DND-41 (cell line): Measurements from ENCODE around the gene FFAR2.

ENCODE experiments used
- ATAC-seq: fragments of 200-7000 bp; cut with Tn5 transposase; 3 replicates; pipeline ENCODE4 v1.9.1; 2021; ENCODE audit warnings: low read depth; ENCODE audit not compliant: insufficient read depth
- DNase-seq: peaks from one replicate; pipeline ENCODE4 v3.0.0-alpha.2; 2020
- H2AFZ ChIP-seq: 2 replicates; pipeline ENCODE4 v1.6.0; 2012; ENCODE audit warnings: low read depth, low read length
- H3K27ac ChIP-seq: 2 replicates; pipeline ENCODE4 v1.5.1; 2012; ENCODE audit warnings: low read length, inconsistent platforms
- H3K27me3 ChIP-seq: fragments of 200-600 bp; sonication (generic); 2 replicates; pipeline ENCODE4 v1.6.0; 2012; ENCODE audit warnings: low read length, mild to moderate bottlenecking, inconsistent platforms; ENCODE audit not compliant: insufficient read depth, poor library complexity
- H3K36me3 ChIP-seq: 2 replicates; pipeline ENCODE4 v1.5.1; 2012; ENCODE audit warnings: low read length, inconsistent platforms; ENCODE audit not compliant: insufficient read depth
- H3K4me1 ChIP-seq: 2 replicates; pipeline ENCODE4 v1.5.1; 2012; ENCODE audit warnings: mild to moderate bottlenecking, low read length; ENCODE audit not compliant: insufficient read depth
- H3K4me2 ChIP-seq: 2 replicates; pipeline ENCODE4 v1.6.0; 2012; ENCODE audit warnings: mild to moderate bottlenecking, moderate library complexity, low read length, inconsistent platforms; ENCODE audit not compliant: insufficient read depth
- H3K4me3 ChIP-seq, 2 experiments: fragments of 200-600 bp in 1 of 2; shearing (Covaris generic) in 1 of 2; 2 replicates each; pipeline ENCODE4 v1.5.1; 2012 to 2016; ENCODE audit warnings: inconsistent platforms in 2 of 2, low read length in 2 of 2, mild to moderate bottlenecking in 2 of 2, low read depth in 1 of 2, moderate library complexity in 1 of 2
- H3K79me2 ChIP-seq: 2 replicates; pipeline ENCODE4 v1.6.0; 2012; ENCODE audit warnings: low read length, inconsistent platforms; ENCODE audit not compliant: insufficient read depth
- H3K9ac ChIP-seq: 2 replicates; pipeline ENCODE4 v1.6.0; 2012; ENCODE audit warnings: low read depth, mild to moderate bottlenecking, inconsistent platforms, low read length, moderate library complexity
- H3K9me3 ChIP-seq: 2 replicates; pipeline ENCODE4 v1.5.1; 2012; ENCODE audit warnings: low read length, moderate library complexity, mild to moderate bottlenecking, inconsistent platforms; ENCODE audit not compliant: insufficient read depth, severe bottlenecking
- H4K20me1 ChIP-seq: 2 replicates; pipeline ENCODE4 v1.6.0; 2012; ENCODE audit warnings: low read length; ENCODE audit not compliant: insufficient read depth
- EZH2 ChIP-seq: IDR thresholded peaks from 3 replicates; pipeline ENCODE4 v1.6.1; 2012; ENCODE audit warnings: borderline replicate concordance, low read depth, mild to moderate bottlenecking, moderate library complexity, low read length, inconsistent platforms; ENCODE audit not compliant: severe bottlenecking
- TF ChIP-seq, protein P1 (sequence below): IDR thresholded peaks from 2 replicates; pipeline ENCODE4 v1.5.1; 2012; ENCODE audit warnings: borderline replicate concordance, low read length, moderate library complexity, mild to moderate bottlenecking; ENCODE audit not compliant: poor library complexity, severe bottlenecking; ENCODE audit errors: extremely low read depth

Gene FFAR2

DNA sequence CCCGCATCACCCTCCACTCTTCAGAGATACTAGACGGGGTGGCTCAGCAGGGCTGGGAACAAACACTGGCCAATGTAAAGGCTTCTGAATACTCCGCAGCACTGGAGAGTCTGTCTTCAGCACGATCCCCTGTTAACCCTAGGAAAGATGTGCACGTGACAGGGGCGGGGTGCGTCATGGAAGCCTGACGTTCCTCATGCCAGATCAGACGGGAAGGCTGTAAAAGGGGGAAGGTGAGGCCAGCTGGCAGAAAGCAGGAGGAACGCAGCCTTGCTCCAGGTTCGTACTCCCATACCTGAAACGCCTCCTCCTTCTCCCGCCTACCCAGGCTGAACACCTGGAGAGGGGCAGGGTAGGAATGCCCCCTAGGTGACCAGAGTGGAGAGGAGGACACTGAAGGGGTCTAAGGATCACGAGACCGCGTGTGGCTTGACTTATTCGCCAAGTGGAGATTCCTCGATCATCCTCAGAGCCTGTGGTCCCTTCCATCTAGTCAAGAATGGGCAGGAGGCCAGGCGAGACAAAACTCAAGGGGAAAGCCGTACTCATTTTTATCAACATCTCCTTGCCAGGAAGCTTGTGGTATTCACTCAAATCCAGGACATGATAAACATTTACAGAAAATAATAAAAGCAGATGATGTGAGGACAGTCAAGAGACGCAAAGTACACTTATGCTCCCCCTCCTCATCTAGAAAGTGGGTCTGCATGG is 18.2 kb upstream of the FFAR2 start:
- H3K4me3 ChIP-seq = no peak overlapping the region
- TF ChIP-seq, protein P1, sequence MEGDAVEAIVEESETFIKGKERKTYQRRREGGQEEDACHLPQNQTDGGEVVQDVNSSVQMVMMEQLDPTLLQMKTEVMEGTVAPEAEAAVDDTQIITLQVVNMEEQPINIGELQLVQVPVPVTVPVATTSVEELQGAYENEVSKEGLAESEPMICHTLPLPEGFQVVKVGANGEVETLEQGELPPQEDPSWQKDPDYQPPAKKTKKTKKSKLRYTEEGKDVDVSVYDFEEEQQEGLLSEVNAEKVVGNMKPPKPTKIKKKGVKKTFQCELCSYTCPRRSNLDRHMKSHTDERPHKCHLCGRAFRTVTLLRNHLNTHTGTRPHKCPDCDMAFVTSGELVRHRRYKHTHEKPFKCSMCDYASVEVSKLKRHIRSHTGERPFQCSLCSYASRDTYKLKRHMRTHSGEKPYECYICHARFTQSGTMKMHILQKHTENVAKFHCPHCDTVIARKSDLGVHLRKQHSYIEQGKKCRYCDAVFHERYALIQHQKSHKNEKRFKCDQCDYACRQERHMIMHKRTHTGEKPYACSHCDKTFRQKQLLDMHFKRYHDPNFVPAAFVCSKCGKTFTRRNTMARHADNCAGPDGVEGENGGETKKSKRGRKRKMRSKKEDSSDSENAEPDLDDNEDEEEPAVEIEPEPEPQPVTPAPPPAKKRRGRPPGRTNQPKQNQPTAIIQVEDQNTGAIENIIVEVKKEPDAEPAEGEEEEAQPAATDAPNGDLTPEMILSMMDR = no peak
- TF ChIP-seq EZH2 = no peak
- H3K27ac ChIP-seq = no peak overlapping the region
- H3K9me3 ChIP-seq = peaks cover 8% of the 10 kb centered on the region
- DNase-seq (no peak), ATAC-seq (no peak)
- no peak overlapping the region for H3K9ac ChIP-seq
- H3K4me2 ChIP-seq = no peak overlapping the region
- no peaks in the 10 kb centered on the region for H3K79me2 ChIP-seq
- no peaks in the 10 kb centered on the region for H3K27me3 ChIP-seq
- H4K20me1 ChIP-seq = no peaks in the 10 kb centered on the region
- no peak overlapping the region for H2AFZ ChIP-seq
- H3K36me3 ChIP-seq = no peaks in the 10 kb centered on the region
- H3K4me1 ChIP-seq = no peaks in the 10 kb centered on the region

DNA sequence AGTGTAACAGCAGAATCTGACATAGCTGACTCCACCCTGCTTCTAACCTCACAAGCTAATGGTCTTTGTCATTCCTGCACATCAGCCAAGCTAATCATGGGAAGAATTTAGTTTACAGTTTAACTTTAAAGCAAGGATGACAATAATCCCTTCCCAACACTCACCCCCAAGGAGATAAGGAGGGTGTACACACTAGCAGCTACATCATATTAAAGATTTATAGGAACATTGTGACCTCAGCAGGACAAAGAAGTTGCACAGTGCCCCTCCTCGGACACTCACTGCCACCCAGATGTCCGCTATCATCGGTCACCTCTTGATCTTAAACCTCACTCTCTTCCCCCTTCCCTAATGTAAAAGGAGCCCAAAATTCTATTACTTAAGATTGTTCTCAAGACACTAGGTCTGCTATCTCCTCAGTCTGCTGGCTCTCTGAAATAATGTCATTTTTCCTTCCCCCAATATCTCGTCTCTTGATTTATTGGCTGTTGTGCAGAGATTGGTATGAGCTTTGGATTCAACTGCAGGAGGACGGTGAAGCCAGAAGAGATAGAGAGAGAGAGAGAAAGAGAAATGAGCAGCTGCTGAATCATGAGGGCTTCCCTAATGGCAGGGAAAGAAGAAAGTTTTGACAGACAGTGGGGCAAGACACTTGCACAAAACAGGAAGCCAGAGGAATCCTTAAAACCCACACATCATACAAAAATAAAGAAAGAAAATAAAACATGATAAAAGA is 17.5 kb upstream of the FFAR2 start:
- no peaks in the 10 kb centered on the region for H3K36me3 ChIP-seq
- H2AFZ ChIP-seq = no peak overlapping the region
- H3K27ac ChIP-seq = no peak overlapping the region
- DNase-seq = no peak
- no peaks in the 10 kb centered on the region for H3K4me1 ChIP-seq
- H3K9me3 ChIP-seq = peaks cover 8% of the 10 kb centered on the region
- no peak for ATAC-seq
- H3K4me2 ChIP-seq = no peak overlapping the region
- no peaks in the 10 kb centered on the region for H4K20me1 ChIP-seq
- no peaks in the 10 kb centered on the region for H3K27me3 ChIP-seq
- H3K79me2 ChIP-seq = no peaks in the 10 kb centered on the region
- no peak overlapping the region for H3K4me3 ChIP-seq
- no peak overlapping the region for H3K9ac ChIP-seq
- TF ChIP-seq, protein P1 = no peak
- no peak for TF ChIP-seq EZH2

DNA sequence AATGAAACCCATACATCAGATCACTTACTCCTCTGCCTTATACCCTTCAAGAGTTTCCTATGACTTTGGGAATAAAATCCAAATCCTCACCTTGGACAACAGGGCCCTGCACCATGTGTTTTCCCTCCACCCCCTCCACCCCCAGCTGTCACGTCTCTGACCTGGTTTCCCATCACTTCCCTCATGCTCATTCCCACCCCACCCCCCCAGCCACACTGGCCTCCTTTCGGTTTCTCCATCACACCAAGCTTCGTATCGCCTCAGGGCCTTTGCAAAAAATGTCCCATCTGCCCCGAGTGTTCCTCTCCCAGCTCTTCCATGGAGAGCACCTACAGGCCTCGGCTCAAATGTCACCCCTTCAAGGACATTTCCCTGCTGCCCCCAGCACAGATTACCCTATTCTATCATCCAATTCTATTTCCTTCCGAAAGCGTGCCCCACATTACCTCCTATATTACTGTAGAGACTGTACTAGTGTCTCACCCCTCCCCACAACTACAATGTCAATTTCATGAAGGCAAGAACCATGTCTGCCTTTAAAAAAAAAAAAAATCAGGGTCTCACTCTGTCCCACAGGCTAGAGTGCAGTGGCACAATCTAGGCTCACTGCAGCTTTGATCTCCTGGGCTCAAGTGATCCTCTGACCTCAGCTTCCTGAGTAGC is 16.8 kb upstream of the FFAR2 start:
- ATAC-seq (no peak), DNase-seq (no peak)
- no peak overlapping the region for H3K4me3 ChIP-seq
- TF ChIP-seq EZH2 = no peak
- TF ChIP-seq, protein P1 = no peak
- no peak overlapping the region for H3K4me2 ChIP-seq
- no peaks in the 10 kb centered on the region for H3K4me1 ChIP-seq
- H4K20me1 ChIP-seq = no peaks in the 10 kb centered on the region
- no peaks in the 10 kb centered on the region for H3K36me3 ChIP-seq
- no peak overlapping the region for H3K9ac ChIP-seq
- H2AFZ ChIP-seq = no peak overlapping the region
- peaks cover 8% of the 10 kb centered on the region for H3K9me3 ChIP-seq
- no peaks in the 10 kb centered on the region for H3K27me3 ChIP-seq
- H3K79me2 ChIP-seq = no peaks in the 10 kb centered on the region
- H3K27ac ChIP-seq = no peak overlapping the region
